Amniotic stem cell (primary cell): ENCODE measurements around the gene ZNF385A.
"Not testable (repeated sequence)": the region's sequence is repeated elsewhere in the genome, so short reads cannot be mapped to it uniquely, and the experiment has no call there.

Experiments
- DNase-seq: peaks from one replicate; lab custom pipeline; 2025; lab: John Stamatoyannopoulos, UW

Gene ZNF385A

DNA sequence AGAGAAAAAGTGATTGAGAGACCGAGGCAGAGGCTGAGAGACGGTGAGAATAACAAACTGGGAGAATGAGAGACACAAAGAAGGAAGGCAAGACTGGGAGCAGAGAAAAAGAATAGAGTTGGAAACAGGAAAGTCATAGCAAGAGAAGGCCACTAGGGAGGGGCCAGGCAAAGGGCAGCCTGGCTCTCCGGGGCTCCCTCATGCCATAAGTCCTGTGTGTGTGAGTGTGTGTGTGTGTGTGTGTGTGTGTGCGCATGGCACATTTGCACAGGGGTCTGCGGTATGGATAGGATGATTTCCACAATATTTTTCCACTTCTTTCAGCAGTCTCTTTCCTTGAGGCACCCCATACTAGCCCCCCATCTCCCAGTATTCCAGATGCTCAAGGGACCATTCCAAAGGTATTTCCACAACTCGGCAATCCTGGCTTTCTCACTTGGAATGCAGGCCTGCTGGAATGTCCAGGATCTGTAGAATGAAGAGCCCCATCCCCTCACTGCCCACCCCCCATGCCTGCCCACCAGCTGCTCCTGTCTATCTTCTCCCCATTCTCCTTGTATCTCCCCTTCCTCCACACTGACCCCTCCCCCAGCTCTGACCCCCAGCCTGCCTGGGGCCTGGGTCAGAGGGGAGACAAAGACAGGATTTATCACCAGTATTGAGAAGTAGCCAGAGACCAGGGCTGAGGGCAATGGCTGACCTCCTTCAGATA lies 29.3 kb downstream of the ZNF385A start:
- DNase-seq: no peak

DNA sequence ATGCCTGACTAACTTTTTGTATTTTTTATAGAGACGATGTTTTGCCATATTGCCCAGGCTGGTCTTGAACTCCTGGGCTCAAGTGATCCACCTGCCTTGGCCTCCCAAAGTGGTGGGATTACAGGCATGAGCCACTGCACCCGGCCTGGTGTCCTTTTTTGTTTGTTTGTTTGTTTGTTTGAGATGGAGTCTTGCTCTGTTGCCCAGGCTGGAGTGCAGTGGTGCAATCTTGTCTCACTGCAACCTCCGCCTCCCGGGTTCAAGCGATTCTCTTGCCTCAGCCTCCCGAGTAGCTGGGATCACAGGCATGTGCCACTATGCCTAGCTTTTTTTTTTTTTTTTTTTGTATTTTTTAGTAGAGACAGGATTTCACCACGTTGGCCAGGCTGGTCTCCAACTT lies 30.3 kb downstream of the ZNF385A start:
- not testable (repeated sequence) for DNase-seq

DNA sequence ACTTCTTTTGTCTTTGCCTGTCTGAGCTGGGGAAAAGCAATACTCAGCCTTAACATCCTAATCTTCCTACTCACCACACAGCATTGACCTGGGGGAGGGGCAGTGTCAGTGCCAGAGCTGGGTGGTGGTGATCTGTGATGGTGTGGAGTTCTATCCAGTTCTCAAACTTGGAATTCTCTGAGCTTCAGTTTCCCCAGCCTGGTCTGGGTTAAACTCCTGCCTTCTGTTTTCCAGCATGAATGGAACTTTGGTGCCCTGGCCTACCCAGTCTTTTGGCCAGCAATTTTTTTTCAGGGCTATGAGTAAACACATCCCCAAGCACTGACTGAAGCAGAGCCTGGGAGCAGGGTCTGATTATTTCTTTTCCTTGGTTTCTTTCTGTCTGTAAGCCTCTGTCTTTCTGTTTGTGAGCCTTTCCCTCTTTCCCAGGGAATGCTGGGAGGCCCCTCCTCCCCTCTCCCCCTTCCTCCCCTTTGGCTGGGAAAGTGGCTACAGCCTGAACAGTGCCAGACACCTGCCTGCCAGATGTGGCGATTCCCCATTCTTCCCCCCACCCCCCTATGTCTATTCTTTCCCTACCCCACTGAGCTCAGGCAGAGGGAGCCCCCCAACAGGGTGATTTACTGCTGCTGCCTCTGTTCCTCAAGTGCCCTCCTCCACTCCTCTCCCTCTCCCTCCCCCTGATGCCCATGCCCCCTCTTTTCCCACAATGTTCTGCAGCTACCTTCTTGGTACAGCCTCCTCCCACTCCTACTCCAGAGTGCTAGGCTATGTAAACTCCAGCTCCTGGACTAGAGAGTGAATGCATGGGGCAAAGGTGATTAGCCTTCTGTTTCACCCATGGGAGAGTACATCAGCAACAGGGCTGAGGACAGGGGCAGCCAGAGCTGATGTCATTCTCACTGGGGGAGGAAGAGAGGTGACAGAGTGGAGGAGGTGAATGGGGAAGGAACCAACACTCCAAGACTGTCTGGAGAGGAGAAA lies 31.4 kb downstream of the ZNF385A start:
- peak; percentile 15 for DNase-seq

DNA sequence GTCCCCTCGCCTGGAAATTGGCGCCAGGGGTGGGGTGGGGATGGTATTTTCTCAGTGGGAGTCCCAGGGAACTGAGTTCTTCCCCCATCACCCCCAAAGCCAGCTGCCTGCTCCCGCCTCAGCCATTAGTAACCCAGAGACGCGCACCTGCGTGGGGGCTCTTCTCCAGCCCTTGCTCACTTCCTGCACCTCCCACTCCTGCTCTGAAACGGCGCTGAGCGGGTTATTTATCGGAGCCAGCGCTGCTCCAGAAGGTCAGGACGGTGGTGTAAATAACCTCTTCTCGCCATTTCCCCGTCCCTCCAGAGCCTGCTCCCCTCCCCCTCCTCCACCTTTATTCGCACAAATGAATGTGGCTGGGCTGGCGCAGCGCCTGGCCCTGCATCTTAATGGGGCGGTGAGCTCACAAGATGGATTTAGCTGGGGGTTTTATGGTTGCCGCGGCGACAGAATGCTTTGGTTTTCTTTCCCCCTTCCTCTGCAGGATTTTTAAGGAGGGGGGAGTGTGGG lies 32.5 kb downstream of the ZNF385A start:
- no peak for DNase-seq

DNA sequence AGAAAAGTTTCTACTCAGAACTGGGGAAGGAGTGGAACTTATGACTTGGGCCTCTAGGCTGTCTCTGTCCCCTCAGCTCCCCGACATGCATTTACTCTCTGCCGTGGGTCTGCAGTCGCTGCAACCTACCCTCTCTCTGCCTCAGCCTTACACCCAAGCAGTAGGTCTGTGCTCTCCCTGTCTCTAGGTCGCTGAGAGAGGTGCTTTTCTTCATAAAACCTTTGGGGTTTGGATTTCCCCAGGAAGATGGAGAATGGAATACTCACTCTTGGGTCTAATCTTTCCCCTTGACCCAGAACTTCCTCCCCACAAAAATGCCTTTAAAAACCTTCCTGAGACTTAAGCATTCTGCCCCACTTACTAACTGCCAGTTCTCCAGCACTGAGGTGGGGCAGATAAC lies 33.2 kb downstream of the ZNF385A start:
- DNase-seq: no peak

DNA sequence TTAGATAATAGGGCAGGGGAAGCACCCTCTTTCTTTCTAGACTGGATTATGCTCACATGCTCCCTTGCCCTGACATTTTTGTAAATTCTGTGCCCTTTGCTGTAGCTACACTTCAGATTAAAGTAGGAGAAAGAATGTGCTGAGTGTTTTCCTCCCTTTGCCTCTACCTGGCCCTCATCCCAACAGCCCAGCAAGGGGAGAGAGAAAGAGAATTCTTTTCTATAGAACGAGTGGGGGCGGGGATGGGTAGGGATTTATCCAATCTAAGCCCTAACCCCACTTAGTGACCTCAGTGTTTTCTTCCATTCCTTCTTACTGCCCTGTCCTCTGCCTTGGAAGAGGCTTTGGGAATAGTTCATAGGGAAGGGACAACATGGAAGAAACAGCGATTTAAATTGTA lies 33.8 kb downstream of the ZNF385A start:
- no peak for DNase-seq

DNA sequence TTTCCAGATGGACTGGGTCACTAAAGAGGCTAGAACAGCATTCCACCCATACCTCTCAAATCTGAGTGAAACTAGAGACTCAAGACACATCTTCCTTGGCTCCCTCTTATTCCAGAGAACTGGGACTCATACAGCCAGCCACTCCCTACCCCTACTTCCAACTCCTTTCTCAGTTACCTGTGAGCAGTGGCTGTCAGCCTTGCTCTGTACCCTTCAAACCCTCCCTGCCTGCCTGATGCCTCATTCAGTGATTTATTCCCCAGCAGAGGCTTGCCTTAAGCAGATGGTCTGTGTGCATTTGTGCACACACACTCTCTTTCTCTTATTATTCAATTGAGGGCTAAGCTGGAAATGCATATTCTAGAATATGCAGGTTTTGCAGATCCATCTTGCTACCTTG lies 34.9 kb downstream of the ZNF385A start:
- DNase-seq: no peak

DNA sequence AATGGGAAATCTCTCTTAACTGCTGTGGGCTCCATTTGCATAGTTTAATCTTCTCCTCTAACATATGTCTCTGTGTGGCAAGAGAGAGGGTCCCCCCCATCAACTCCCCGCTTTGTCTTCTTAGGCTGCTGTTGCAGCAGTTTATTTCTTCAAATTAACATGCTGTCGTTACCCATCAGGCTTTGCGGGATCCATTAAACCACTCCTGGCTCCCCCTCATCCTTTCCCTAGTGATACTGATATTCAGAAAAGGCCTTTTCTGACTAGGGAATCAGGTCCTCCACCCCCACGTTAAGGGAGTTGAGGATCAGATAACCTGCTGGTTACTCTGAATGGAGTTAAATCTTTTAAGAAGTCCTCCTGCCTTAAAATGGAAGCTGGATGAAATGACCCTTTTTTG lies 35.5 kb downstream of the ZNF385A start:
- no peak for DNase-seq

DNA sequence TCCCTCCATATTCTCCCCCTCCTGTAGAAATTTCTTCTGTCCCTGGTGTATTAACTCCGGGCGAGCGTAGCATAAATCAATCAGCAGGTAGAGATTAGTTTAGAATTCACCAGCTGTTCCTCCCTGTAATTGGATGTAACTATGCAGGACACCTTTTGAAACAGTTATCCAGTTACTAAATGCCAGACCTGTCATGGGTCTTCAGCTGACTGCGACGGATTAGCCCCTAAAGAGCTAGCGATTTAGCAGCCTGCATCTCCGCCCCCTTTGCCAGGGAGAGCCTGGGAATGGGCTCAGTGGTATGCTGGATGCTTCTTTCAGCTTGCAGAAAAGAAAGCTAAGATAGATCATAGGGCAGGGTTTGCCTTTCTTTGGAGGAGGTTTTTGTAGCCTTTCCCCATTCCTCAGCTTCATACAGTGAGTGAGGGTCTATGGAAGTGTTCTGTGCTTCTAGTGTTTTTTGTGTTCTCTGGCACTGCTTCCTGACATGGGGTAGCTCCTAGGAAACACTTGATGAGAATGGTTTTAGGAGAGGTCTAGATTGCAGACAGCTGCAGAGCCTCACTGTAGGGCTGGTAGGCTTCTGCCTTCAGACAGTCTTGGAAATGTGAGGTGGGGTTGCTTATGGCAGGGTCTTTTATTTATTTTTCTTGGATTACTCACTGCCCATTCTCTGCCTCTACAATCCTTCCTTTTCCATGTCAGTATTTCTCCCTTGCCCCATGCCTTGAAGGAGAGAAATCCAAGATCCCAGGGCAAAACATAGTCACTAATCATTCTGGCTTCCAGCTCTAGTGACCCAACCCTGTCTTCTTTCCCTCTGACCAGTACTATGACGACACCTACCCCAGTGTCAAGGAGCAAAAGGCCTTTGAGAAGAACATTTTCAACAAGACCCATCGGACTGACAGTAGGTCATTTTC lies 42.9 kb downstream of the ZNF385A start:
- no peak for DNase-seq

DNA sequence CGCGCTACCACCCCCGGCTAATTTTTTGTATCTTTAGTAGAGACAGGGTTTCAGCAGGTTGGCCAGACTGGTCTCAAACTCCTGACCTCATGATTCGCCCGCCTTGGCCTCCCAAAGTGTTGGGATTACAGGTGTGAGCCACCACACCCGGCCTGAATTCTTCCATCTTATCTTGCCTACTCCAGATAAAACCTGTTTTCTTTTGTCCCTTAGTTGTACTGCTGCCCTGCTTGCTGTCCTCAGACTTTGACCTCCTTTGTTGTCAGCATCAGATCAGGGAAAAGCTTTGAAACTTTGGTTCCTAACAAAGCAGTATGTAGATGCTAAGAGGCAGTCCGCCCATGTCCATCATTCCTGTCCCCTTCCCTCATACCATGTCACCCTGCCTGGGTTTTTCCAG lies 43.7 kb downstream of the ZNF385A start:
- DNase-seq: no peak

DNA sequence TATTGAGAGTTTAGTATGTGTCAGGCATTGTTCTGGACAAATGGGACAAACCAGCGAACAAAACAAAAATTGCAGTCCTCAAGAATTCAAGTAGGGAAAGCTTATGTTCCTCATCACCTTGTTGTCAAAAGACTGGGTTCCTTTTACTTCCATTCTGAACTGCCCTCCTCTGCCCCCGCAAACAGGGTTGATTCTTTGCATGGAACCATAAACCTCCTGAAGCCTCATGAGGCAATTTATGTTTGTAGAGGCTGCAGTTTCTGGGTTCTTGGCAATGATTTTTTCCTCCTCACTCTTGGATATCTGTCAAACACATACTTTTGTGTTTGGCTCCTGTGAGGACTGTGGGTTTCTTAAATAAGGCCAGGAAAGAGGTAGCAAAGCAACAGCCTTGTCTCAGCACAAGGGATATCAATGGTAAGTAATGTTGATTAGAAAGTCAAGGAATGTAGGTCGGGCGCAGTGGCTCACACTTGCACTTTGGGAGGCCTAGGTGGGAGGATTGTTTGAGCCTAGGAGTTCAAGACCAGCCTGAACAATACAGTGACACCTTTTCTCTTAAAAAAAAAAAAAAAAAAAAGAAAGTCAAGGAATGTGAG lies 45.7 kb downstream of the ZNF385A start:
- no peak for DNase-seq

DNA sequence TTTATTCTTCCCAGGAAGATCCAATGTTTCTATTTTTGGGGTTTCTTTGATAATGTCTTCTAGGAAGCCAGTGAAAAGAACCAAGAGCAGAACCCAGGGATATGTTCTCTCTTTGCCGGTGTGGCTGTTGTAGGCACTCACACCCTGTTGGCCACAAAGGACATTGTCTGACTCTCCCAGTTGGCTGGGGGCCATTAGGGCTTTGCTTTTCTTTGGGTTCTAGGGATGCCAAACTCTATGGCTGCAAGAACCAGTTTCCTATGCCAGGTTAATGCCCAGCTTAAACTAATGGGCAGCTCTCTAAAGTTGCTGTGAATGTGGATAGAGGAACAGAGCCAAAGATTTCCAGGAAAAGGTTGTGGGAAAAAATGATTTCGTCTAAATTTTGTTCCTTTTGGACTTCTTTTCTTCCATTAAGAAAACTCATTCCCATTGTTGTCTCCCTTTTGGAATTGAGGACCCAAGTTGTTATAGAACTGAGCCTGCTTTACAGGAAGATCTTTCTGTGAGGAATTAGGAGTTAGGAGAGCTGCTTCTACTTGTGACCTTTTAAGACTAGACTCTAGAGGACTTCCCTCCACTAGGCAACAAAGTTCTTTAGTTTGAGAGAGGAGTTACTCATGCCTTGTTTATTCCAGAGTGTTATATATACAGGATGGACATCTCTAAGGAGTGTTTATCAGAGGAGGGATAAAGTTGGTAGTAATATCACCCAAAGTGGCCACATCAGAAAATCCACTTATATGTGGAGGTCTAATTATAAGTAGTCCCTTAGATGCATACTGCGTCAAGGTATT lies 46.5 kb downstream of the ZNF385A start:
- DNase-seq: no peak

DNA sequence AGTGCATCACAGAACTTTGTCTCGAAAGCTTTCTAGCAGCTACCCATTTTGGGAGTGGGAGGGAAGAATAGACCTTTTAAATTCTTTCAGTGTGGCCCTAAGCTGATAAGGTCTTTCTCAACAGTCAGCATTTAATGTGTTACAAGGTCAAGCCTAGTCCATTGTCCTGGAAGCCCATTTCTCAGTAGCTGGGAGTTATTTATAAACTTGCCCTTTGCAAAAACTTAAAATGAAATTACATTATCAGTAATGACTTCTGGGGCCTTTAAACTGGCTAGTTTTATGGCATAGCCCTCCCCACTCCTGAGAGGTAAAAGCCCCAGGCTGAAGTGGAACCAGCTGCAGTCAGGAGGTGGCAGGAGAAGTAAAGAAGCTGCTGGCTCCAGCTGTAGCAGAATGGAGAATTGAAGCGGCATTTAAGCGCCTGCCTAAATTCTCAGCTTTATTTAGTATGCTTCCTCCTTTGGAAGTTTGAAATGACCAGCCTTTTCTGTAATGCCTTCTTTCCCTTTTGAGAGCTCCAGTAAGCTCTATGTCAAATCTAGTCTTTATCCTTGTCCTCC lies 47.2 kb downstream of the ZNF385A start:
- DNase-seq: no peak

DNA sequence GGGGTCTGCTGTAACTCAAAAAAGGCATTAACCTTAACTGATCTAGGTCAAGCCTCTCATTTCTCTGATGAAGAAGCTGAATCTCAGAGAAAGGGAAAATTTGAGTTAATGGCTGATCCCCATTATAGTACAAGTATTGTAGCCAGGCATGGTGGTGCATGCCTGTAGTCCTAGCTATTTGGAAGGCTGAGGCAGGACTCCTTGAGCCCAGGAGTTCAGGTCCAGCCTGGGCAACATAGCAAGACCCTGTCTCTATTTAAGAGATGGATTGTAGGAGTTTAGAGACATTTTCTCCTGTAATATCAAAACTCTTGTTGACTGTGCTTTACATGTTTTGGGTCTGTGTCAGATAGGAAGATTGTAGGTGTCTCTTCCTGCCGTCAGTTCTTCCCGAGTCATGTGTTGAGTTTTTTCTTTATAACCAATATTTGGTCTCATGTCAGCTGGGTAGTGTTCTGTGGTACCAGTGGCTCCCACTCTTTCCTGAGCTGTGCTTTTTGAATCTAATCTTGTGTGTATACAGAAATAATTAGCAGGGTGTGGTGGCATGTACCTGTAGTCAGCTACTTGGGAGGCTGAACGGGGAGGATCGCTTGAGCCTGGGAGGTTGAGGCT lies 51.0 kb downstream of the ZNF385A start:
- DNase-seq: no peak

DNA sequence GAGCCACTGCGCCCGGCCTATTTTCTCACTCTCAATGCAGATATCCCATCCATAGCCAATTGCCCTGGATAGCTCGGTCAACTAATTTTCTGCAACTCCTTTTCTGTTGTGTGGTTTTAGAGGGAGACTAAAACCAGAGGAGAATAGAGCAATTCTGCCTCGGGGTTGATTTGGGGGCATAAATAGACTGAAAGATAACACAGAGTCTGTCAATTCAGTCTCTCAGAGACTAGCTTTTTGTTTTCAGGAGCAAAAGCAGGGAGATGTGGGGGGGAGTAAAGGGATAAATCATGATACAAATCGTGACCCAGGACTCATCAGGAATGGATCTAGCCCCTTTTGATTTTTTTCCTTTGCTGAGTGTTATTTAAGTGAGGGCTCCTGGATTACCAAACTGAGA lies 53.1 kb downstream of the ZNF385A start:
- DNase-seq: no peak

DNA sequence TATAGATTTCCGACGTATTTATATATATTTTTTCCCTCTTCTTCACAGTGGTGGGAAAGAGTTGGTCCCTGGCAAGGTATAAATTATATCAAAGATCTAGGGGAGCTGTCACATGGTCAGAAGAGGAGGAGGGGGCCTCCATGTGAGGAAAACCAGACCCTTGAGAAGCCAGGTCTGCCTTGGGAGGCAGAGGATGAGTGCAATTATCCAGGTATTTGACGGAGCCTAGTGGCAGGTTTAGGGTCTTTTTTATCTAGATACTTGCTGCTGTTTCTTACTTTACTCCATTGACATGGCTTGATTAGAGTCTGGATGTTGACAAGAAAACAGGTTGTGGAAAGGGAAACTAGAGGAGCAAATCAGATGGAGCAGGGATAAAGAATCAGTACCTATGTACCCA lies 54.1 kb downstream of the ZNF385A start:
- no peak for DNase-seq

DNA sequence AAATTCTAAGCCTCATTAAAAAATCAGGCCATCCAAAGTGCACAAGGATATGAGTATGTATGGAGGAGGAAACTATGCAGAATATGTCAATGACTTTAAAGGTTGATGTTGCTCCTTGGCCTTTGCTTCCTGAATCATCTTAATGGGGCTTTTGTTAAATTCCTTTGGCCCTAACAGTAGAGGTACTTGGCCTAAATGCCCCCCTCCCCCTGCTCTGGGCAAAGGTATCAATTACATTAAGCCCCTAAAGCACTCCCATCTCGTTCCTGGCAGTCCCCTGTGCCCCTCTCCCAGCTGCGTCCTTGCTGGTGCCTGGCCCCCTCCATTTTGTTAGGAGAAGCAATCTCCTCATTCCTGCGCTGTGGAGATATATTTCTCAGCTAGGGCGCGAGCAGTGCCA lies 54.8 kb downstream of the ZNF385A start:
- no peak for DNase-seq

DNA sequence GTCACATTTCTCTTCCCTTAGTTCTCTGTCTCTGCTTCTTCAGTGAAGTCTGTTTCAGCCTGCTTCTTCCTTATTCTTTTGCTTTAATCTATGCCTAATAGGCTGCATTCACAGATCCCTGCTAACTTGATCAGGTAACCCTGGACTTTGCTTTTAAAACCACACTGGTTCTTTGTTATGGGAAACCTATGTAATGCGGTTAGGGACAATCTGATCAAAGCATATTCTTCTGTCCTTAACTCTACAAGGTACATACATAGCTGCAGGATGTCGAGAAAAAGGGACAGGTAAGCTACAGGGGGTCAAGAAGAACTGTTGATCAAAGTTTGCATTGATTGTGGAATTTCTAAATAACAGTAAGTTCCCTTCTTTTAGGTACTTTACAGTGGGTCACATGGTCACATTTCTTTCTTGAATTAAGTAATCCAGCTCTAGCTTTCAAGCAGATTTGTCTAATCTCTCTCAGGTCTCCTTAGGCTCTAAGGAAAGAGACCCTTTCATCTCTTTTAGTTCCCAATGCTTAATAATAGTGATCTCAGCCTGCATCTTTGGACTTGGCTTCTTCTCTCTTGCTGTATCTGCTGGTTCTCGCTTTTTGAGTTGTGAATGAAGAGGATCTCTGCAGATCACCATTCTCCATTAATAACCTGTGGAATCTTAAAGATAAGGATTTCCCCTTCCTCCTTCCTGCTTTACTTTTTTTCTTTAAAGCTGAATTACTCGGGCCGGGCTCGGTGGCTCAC lies 55.8 kb downstream of the ZNF385A start:
- no peak for DNase-seq

DNA sequence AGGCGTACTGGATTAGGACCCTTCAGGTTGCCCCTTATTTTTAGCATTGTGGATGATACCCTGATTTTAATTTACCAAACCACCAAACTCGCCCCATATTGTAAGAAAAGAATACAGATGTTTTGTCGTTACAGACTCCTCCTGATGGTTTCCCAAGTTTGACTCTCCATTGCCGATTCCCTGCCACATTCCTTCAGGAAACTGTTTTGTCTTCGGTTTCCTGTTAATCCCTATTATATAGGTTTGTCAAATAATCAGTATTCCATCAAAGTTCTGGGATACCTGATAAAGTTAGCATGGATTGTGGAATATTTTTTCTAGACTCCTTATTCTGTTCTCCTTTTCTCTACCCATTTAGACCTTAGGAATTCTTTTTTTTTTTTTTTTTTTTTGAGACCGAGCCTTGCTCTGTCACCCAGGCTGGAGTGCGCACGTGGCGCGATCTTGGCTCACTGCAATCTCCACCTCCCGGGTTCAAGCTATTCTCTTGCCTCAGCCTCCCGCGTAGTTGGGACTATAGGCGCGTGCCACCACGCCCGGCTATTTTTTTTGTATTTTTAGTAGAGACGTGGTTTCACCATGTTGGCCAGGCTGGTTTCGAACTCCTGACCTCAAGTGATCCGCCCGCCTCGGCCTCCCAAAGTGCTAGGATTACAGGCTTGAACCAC lies 59.0 kb downstream of the ZNF385A start:
- not testable (repeated sequence) for DNase-seq
